ENCODE data around the gene ATXN3L. TPM values are rescaled to one million over a fixed set of nuclear protein-coding genes. Genes with fewer than 3 reads are reported as not detected.

Gene ATXN3L
- total RNA-seq, 1 experiment from 2014 or later = not detected

DNA sequence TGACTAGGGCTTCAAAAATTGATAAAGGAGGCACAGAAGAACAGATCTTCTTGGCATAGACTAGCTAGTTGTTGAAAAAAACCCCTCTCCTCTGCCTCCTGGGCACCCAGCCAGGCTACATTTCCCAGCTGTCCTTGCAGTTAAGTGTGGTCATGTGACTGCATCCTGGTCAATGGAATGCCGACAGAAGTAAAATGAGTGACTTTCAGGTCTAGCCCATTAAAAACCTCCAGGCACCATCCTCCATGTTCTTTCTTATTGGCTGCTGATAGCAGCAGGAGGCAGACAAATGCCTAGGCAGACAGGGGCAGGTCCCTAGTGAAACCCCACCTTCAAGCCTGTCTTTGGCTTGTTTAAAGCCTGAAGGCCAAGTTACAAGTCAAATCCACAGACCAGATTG is 35.3 kb downstream of the ATXN3L start:
- Histone ChIP-seq H3K4me1 (ENCODE audit: control insufficient read depth in 1 of 2, insufficient read depth in 2 of 2, low read length in 2 of 2) (no peaks in the 10 kb centered on the region; a peak in 1 of 4 replicates), H3K9ac (ENCODE audit: low read length) (no peak overlapping the region), H3K79me2 (ENCODE audit: insufficient read depth, low read length) (no peaks in the 10 kb centered on the region), H3K36me3 (ENCODE audit: control insufficient read depth in 1 of 2, insufficient read depth in 2 of 2, low read length in 2 of 2) (no peaks in the 10 kb centered on the region), H3K9me3 (ENCODE audit: control insufficient read depth in 1 of 2, insufficient read depth in 1 of 2, low read depth in 1 of 2, low read length in 2 of 2) (no peaks in the 10 kb centered on the region; a peak in 1 of 4 replicates), H3K27me3 (ENCODE audit: insufficient read depth, low read length) (no peaks in the 10 kb centered on the region), H3K27ac (ENCODE audit: low read depth, low read length) (no peak overlapping the region), H2AFZ (ENCODE audit: low read depth, low read length, poor library complexity, severe bottlenecking) (no peak overlapping the region), H3K4me3 (replicated peaks in 1 of 2; ENCODE audit: low read depth in 1 of 2, low read length in 2 of 2) (no peak overlapping the region), H4K20me1 (ENCODE audit: insufficient read depth) (no peaks in the 10 kb centered on the region), H3K9me2 (ENCODE audit: insufficient read depth) (no peaks in the 10 kb centered on the region), H3K4me2 (ENCODE audit: low read length) (no peak overlapping the region)
- ATAC-seq (no peak), DNase-seq (ENCODE audit: low read depth, low spot score) (no peak)
- ChIA-PET RAD21 (ENCODE audit: low non-redundant PET in 1 of 2, low total read pairs in 2 of 2, uncharacterized antibody in 2 of 2, unreplicated experiment in 2 of 2) (no interaction called here), POLR2A (no interaction called here), CTCF (no interaction called here)
- BruUV-seq (replicated peaks) = no TSS peak
- TF ChIP-seq SP1 (IDR thresholded peaks at IDR 0.05; ENCODE audit: low read depth) = no peak
- TF ChIP-seq TCF7L2 (IDR thresholded peaks at IDR 0.05; ENCODE audit: borderline replicate concordance, extremely low read depth, insufficient read depth, insufficient read length) = no peak
- TF ChIP-seq SIN3A (IDR thresholded peaks at IDR 0.05; ENCODE audit: low read depth) = no peak
- TF ChIP-seq EZH2 (IDR thresholded peaks at IDR 0.05) = no peak
- no peak for TF ChIP-seq ZFX (IDR thresholded peaks at IDR 0.05)
- TF ChIP-seq, protein P1, sequence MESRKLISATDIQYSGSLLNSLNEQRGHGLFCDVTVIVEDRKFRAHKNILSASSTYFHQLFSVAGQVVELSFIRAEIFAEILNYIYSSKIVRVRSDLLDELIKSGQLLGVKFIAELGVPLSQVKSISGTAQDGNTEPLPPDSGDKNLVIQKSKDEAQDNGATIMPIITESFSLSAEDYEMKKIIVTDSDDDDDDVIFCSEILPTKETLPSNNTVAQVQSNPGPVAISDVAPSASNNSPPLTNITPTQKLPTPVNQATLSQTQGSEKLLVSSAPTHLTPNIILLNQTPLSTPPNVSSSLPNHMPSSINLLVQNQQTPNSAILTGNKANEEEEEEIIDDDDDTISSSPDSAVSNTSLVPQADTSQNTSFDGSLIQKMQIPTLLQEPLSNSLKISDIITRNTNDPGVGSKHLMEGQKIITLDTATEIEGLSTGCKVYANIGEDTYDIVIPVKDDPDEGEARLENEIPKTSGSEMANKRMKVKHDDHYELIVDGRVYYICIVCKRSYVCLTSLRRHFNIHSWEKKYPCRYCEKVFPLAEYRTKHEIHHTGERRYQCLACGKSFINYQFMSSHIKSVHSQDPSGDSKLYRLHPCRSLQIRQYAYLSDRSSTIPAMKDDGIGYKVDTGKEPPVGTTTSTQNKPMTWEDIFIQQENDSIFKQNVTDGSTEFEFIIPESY (IDR thresholded peaks at IDR 0.05; ENCODE audit: extremely low read depth, insufficient replicate concordance, low read length) = no peak
- TF ChIP-seq FOSL1 (IDR thresholded peaks at IDR 0.05; ENCODE audit: low read depth) = no peak
- no peak for TF ChIP-seq ZNF274 (IDR thresholded peaks at IDR 0.05; ENCODE audit: low read depth, low read length)
- TF ChIP-seq SRF (IDR thresholded peaks at IDR 0.05; ENCODE audit: low read depth) = no peak
- TF ChIP-seq, protein P2, sequence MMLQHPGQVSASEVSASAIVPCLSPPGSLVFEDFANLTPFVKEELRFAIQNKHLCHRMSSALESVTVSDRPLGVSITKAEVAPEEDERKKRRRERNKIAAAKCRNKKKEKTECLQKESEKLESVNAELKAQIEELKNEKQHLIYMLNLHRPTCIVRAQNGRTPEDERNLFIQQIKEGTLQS (IDR thresholded peaks at IDR 0.05) = no peak
- intact Hi-C loops (cut with micrococcal nuclease) = no loop called here
